IMR-90 (cell line): Measurements from ENCODE around the gene KCNC2. TPM values are rescaled to one million over a fixed set of nuclear protein-coding genes. Genes with fewer than 3 reads are reported as not detected.

Experiments
- ATAC-seq: fragments of 200-7000 bp; cut with Tn5 transposase; 2 replicates; pipeline ENCODE4 v1.9.1; 2020; ENCODE audit warnings: low read depth, mild to moderate bottlenecking, moderate library complexity
- BruUV-seq: library from RNA; stranded (reverse); fragments of 400-500 nt; replicated peaks from 2 replicates; lab custom pipeline; 2021; lab: Mats Ljungman, UMichigan
- CTCF ChIA-PET: fragments of 300-600 bp; formaldehyde crosslinking; extraction: SDS; loops from one replicate; lab custom pipeline; 2021; ENCODE audit warnings: antibody characterized with exemption; lab: Yijun Ruan, JAX
- POLR2A ChIA-PET: fragments of 300-600 bp; sonication (Branson Sonifier 250); formaldehyde crosslinking; loops from one replicate; lab custom pipeline; 2022; ENCODE audit warnings: antibody characterized with exemption; ENCODE audit not compliant: unreplicated experiment; lab: Charles Lee
- DNase-seq: peaks from one replicate; pipeline ENCODE4 v3.0.0; 2013
- H2AFZ ChIP-seq: replicated peaks from 2 replicates; pipeline ENCODE3; 2013; ENCODE audit warnings: low read length, mild to moderate bottlenecking; ENCODE audit not compliant: poor library complexity
- H2AK5ac ChIP-seq: 2 replicates; pipeline ENCODE4 v1.6.1; 2013; ENCODE audit warnings: low read depth, low read length, inconsistent platforms
- H2AK9ac ChIP-seq: replicated peaks from 2 replicates; pipeline ENCODE3; 2013; ENCODE audit warnings: mild to moderate bottlenecking, low read depth, low read length, moderate library complexity; ENCODE audit not compliant: poor library complexity
- H2BK120ac ChIP-seq: 2 replicates; pipeline ENCODE4 v1.6.1; 2013; ENCODE audit warnings: low read depth, low read length, inconsistent platforms
- H2BK15ac ChIP-seq: 3 replicates; pipeline ENCODE4 v1.6.1; 2013; ENCODE audit warnings: low read depth, low read length, inconsistent platforms
- H2BK20ac ChIP-seq: 2 replicates; pipeline ENCODE4 v1.6.1; 2013; ENCODE audit warnings: low read depth, mild to moderate bottlenecking, inconsistent platforms, low read length, moderate library complexity
- H2BK5ac ChIP-seq: 2 replicates; pipeline ENCODE4 v1.6.1; 2013; ENCODE audit warnings: mild to moderate bottlenecking, low read depth, low read length, inconsistent platforms; ENCODE audit not compliant: poor library complexity, severe bottlenecking
- H3K14ac ChIP-seq: replicated peaks from 2 replicates; pipeline ENCODE4 v1.6.1; 2013; ENCODE audit warnings: low read depth, low read length, inconsistent platforms
- H3K18ac ChIP-seq: 2 replicates; pipeline ENCODE4 v1.6.1; 2013; ENCODE audit warnings: low read depth, low read length, control low read depth
- H3K23ac ChIP-seq: 2 replicates; pipeline ENCODE4 v1.6.1; 2013; ENCODE audit warnings: low read depth, low read length, inconsistent platforms
- H3K27ac ChIP-seq: 2 replicates; pipeline ENCODE4 v1.5.1; 2013; ENCODE audit warnings: mild to moderate bottlenecking, control low read depth, low read length; ENCODE audit not compliant: insufficient read depth
- H3K27me3 ChIP-seq: 2 replicates; pipeline ENCODE4 v1.6.1; 2013; ENCODE audit warnings: low read length; ENCODE audit not compliant: control insufficient read depth, insufficient read depth
- H3K36me3 ChIP-seq: 2 replicates; pipeline ENCODE4 v1.6.1; 2013; ENCODE audit warnings: low read length, mixed read lengths; ENCODE audit not compliant: control insufficient read depth, insufficient read depth
- H3K4ac ChIP-seq: 2 replicates; pipeline ENCODE4 v1.6.1; 2013; ENCODE audit warnings: low read depth, low read length, inconsistent platforms
- H3K4me1 ChIP-seq: 2 replicates; pipeline ENCODE4 v1.6.1; 2013; ENCODE audit warnings: low read length, mixed read lengths; ENCODE audit not compliant: control insufficient read depth, insufficient read depth
- H3K4me2 ChIP-seq: 2 replicates; pipeline ENCODE4 v1.6.1; 2013; ENCODE audit warnings: low read depth, mild to moderate bottlenecking, control low read depth, low read length, moderate library complexity
- H3K4me3 ChIP-seq: 2 replicates; pipeline ENCODE4 v1.5.1; 2013; ENCODE audit warnings: low read depth, mild to moderate bottlenecking, control low read depth, low read length, moderate library complexity; ENCODE audit not compliant: insufficient read depth
- H3K56ac ChIP-seq: 2 replicates; pipeline ENCODE4 v1.6.1; 2013; ENCODE audit warnings: low read length, inconsistent platforms; ENCODE audit not compliant: insufficient read depth; ENCODE audit errors: extremely low read depth
- H3K79me1 ChIP-seq, 2 experiments: 2 replicates each; pipeline ENCODE4 v1.6.1; 2013; ENCODE audit warnings: low read length in 2 of 2, inconsistent platforms in 1 of 2, low read depth in 1 of 2
- H3K9ac ChIP-seq: 2 replicates; pipeline ENCODE4 v1.6.1; 2013; ENCODE audit warnings: low read depth, low read length, control low read depth
- H3K9me1 ChIP-seq: 2 replicates; pipeline ENCODE4 v1.6.1; 2013; ENCODE audit warnings: low read length, inconsistent platforms; ENCODE audit not compliant: insufficient read depth
- H3K9me3 ChIP-seq: 2 replicates; pipeline ENCODE4 v1.6.1; 2013; ENCODE audit warnings: low read length; ENCODE audit not compliant: control insufficient read depth, insufficient read depth
- H4K20me1 ChIP-seq: 2 replicates; pipeline ENCODE4 v1.6.1; 2013; ENCODE audit warnings: low read length, inconsistent platforms; ENCODE audit not compliant: insufficient read depth
- H4K5ac ChIP-seq: 2 replicates; pipeline ENCODE4 v1.6.1; 2013; ENCODE audit warnings: mild to moderate bottlenecking, low read depth, low read length, control low read depth
- H4K8ac ChIP-seq, 2 experiments: 2 replicates each; pipeline ENCODE4 v1.6.1; 2013; ENCODE audit warnings: low read depth in 2 of 2, low read length in 2 of 2, control low read depth in 1 of 2, inconsistent platforms in 1 of 2
- H4K91ac ChIP-seq: 2 replicates; pipeline ENCODE4 v1.6.1; 2013; ENCODE audit warnings: low read depth, low read length, inconsistent platforms; ENCODE audit not compliant: insufficient read depth
- BHLHE40 ChIP-seq: fragments of 150-350 bp; IDR thresholded peaks from 2 replicates; pipeline ENCODE4 v1.6.1; 2016; ENCODE audit warnings: mild to moderate bottlenecking, low read depth, low read length
- CHD1 ChIP-seq: IDR thresholded peaks from 2 replicates; pipeline ENCODE4 v1.6.1; 2012; ENCODE audit warnings: low read depth, low read length, improper control_type of control experiment
- FOS ChIP-seq: fragments of 150-350 bp; IDR thresholded peaks from 2 replicates; pipeline ENCODE4 v1.6.1; 2016; ENCODE audit warnings: low read depth, low read length
- MAFK ChIP-seq: IDR thresholded peaks from 2 replicates; pipeline ENCODE4 v1.6.1; 2012; ENCODE audit warnings: low read depth, low read length, improper control_type of control experiment
- MAZ ChIP-seq: IDR thresholded peaks from 2 replicates; pipeline ENCODE4 v1.6.1; 2012; ENCODE audit warnings: low read depth, mild to moderate bottlenecking, low read length, improper control_type of control experiment, moderate library complexity, borderline replicate concordance
- MXI1 ChIP-seq: IDR thresholded peaks from 2 replicates; pipeline ENCODE4 v1.6.1; 2012; ENCODE audit warnings: low read depth, mild to moderate bottlenecking, low read length, moderate library complexity, borderline replicate concordance
- NFE2L2 ChIP-seq: fragments of 150-350 bp; IDR thresholded peaks from 2 replicates; pipeline ENCODE4 v1.6.1; 2016; ENCODE audit warnings: low read depth, mild to moderate bottlenecking, low read length
- POLR2A ChIP-seq: IDR thresholded peaks from 2 replicates; pipeline ENCODE4 v1.6.1; 2012; ENCODE audit warnings: mild to moderate bottlenecking, low read depth, low read length
- RAD21 ChIP-seq: IDR thresholded peaks from 2 replicates; pipeline ENCODE4 v1.6.1; 2012; ENCODE audit warnings: low read length, improper control_type of control experiment
- RCOR1 ChIP-seq: IDR thresholded peaks from 2 replicates; pipeline ENCODE4 v1.6.1; 2012; ENCODE audit warnings: mild to moderate bottlenecking, low read length, improper control_type of control experiment; ENCODE audit not compliant: insufficient replicate concordance
- RFX5 ChIP-seq: IDR thresholded peaks from 2 replicates; pipeline ENCODE4 v1.8.0; 2012; ENCODE audit warnings: low read depth, mild to moderate bottlenecking, low read length, moderate library complexity
- WGBS, 2 experiments: methylation state at CpG; one replicate each; pipeline versions ENCODE4 v1.1.5 to v1.1.7; 2013; ENCODE audit warnings: missing lambda C conversion rate in 2 of 2; ENCODE audit not compliant: insufficient read length in 1 of 2; ENCODE audit errors: extremely low coverage in 2 of 2; 5-methylcytosine and 5-hydroxymethylcytosine counted together
- dilution Hi-C: fragments of 300-500 bp; cut with HindIII; formaldehyde crosslinking; loops from one replicate; pipeline ENCODE4 v1.14.3; 2018; ENCODE audit warnings: low sequenced_read_pairs; ENCODE audit not compliant: unreplicated experiment
- in situ Hi-C: fragments of 300-500 bp; cut with MboI; formaldehyde crosslinking; loops from 3 replicates; pipeline ENCODE4 v1.14.3; 2019; ENCODE audit warnings: low sequenced_read_pairs, inconsistent platforms, mixed read lengths
- intact Hi-C: fragments of 100-400 bp; cut with micrococcal nuclease; formaldehyde crosslinking; loops from 2 replicates; pipeline ENCODE4 v1.10.0; 2022
- polyA plus RNA-seq, 3 experiments: library from polyadenylated mRNA; depleted of rRNA; stranded (reverse); fragments of >200 nt; gene quantifications; 2 replicates each; pipeline ENCODE4 v1.2.3, GENCODE V29; 2012; ENCODE audit warnings: low replicate concordance in 1 of 3
- total RNA-seq: library from RNA; depleted of rRNA; stranded (reverse); fragments of >200 nt; gene quantifications from 2 replicates; pipeline ENCODE4 v1.2.3, GENCODE V29; 2012
- TF ChIP-seq, protein P1 (sequence below): fragments of 150-350 bp; IDR thresholded peaks from 2 replicates; pipeline ENCODE4 v1.6.1; 2016; ENCODE audit warnings: low read depth, mild to moderate bottlenecking, low read length, moderate library complexity, borderline replicate concordance
- TF ChIP-seq, protein P2 (sequence below): fragments of 150-350 bp; IDR thresholded peaks from 2 replicates; pipeline ENCODE4 v1.6.1; 2017; ENCODE audit warnings: mild to moderate bottlenecking, antibody characterized with exemption, low read length, low read depth
- TF ChIP-seq, protein P3 (sequence below): conservative IDR thresholded peaks from 2 replicates; pipeline ENCODE4 v1.5.1; 2012; ENCODE audit warnings: mild to moderate bottlenecking, low read depth, low read length, improper control_type of control experiment

KCNC2 gene
- total and polyA plus RNA-seq, 2 of the 4 experiments (the other 2 are of a cell fraction), result not detected

- Histone ChIP-seq H3K9ac (no peak overlapping the region), H3K4me2 (no peak overlapping the region), H2AK5ac (no peak overlapping the region), H3K9me1 (no peaks in the 10 kb centered on the region), H3K4me1 (no peaks in the 10 kb centered on the region), H3K36me3 (no peaks in the 10 kb centered on the region), H2BK15ac (no peak overlapping the region), H3K4me3 (no peak overlapping the region), H3K79me1 (no peaks in the 10 kb centered on the region), H4K5ac (no peak overlapping the region), H2BK120ac (no peak overlapping the region), H3K4ac (no peak overlapping the region), H3K56ac (no peak overlapping the region), H3K14ac (no peak overlapping the region), H3K27ac (no peak overlapping the region), H2BK5ac (no peak overlapping the region), H3K9me3 (no peaks in the 10 kb centered on the region), H3K23ac (no peak overlapping the region), H4K91ac (no peak overlapping the region), H3K18ac (no peak overlapping the region), H2AFZ (no peak overlapping the region), H2AK9ac (no peak overlapping the region), H2BK20ac (no peak overlapping the region), H4K8ac (no peak overlapping the region), H4K20me1 (no peaks in the 10 kb centered on the region), H3K27me3 (no peaks in the 10 kb centered on the region)
- POLR2A ChIA-PET, result no interaction called here
- ATAC-seq (no peak), DNase-seq (no peak)
- dilution Hi-C loops (no loop called here), in situ Hi-C loops (no loop called here), intact Hi-C loops (no loop called here)
- WGBS, 2 experiments, result no CpG with 5 or more reads among the region's 3 CpGs
- BruUV-seq, result no TSS peak
- no peak for TF ChIP-seq RAD21
- no peak for TF ChIP-seq RFX5
- no peak for TF ChIP-seq NFE2L2
- TF ChIP-seq MAZ, result no peak
- no peak for TF ChIP-seq FOS
- TF ChIP-seq, protein P1, sequence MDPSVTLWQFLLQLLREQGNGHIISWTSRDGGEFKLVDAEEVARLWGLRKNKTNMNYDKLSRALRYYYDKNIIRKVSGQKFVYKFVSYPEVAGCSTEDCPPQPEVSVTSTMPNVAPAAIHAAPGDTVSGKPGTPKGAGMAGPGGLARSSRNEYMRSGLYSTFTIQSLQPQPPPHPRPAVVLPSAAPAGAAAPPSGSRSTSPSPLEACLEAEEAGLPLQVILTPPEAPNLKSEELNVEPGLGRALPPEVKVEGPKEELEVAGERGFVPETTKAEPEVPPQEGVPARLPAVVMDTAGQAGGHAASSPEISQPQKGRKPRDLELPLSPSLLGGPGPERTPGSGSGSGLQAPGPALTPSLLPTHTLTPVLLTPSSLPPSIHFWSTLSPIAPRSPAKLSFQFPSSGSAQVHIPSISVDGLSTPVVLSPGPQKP, result no peak
- no peak for TF ChIP-seq BHLHE40
- no peak for TF ChIP-seq MAFK
- TF ChIP-seq, protein P2, sequence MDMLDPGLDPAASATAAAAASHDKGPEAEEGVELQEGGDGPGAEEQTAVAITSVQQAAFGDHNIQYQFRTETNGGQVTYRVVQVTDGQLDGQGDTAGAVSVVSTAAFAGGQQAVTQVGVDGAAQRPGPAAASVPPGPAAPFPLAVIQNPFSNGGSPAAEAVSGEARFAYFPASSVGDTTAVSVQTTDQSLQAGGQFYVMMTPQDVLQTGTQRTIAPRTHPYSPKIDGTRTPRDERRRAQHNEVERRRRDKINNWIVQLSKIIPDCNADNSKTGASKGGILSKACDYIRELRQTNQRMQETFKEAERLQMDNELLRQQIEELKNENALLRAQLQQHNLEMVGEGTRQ, result no peak
- no peak for TF ChIP-seq RCOR1
- TF ChIP-seq POLR2A, result no peak
- TF ChIP-seq, protein P3, sequence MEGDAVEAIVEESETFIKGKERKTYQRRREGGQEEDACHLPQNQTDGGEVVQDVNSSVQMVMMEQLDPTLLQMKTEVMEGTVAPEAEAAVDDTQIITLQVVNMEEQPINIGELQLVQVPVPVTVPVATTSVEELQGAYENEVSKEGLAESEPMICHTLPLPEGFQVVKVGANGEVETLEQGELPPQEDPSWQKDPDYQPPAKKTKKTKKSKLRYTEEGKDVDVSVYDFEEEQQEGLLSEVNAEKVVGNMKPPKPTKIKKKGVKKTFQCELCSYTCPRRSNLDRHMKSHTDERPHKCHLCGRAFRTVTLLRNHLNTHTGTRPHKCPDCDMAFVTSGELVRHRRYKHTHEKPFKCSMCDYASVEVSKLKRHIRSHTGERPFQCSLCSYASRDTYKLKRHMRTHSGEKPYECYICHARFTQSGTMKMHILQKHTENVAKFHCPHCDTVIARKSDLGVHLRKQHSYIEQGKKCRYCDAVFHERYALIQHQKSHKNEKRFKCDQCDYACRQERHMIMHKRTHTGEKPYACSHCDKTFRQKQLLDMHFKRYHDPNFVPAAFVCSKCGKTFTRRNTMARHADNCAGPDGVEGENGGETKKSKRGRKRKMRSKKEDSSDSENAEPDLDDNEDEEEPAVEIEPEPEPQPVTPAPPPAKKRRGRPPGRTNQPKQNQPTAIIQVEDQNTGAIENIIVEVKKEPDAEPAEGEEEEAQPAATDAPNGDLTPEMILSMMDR, result no peak
- TF ChIP-seq MXI1, result no peak
- no peak for TF ChIP-seq CHD1
- CTCF ChIA-PET, result no interaction called here
Observed at GRCh38 chr12:75101781-75102180, 107.9 kb downstream of the KCNC2 start.
